ENCODE data around the gene OR2W3.

Gene OR2W3

DNA sequence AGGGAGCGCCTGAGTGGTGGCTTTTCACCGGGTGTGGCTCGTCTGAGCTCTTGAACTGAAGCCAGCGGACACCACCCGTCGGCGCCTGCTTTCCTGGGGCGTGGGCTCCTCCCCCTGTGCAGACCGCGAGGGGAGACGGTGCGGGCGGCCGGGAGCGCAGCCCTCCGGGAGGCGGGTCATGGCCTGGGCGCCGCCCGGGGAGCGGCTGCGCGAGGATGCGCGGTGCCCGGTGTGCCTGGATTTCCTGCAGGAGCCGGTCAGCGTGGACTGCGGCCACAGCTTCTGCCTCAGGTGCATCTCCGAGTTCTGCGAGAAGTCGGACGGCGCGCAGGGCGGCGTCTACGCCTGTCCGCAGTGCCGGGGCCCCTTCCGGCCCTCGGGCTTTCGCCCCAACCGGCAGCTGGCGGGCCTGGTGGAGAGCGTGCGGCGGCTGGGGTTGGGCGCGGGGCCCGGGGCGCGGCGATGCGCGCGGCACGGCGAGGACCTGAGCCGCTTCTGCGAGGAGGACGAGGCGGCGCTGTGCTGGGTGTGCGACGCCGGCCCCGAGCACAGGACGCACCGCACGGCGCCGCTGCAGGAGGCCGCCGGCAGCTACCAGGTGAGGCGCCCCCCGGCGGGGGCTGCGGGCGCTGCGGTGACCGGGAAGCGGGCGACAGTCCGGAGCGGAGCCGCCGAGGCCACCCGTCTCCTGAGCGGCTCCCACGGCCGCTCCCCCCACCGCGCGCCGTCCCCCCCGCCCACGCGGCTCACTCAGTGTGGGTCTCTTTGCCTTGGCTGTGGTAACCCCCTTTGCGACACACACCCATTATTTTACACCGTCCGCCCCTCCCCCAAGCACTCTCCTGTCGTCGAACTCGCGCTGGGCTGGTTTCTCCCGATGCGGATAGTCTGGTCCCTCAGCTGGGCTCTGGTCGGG lies 38.1 kb upstream of the OR2W3 start, which contains the start of gene TRIM58:
TSS of gene TRIM58 (plus strand) at position 119 of the 916 bp plus-strand sequence. CDS start at position 179, 60 bp downstream.
- Mint-ChIP-seq H3K27me3 (ENCODE audit: low read depth, poor library complexity) (peaks cover 54% of the 10 kb centered on the region), H3K27ac (no peak within 1 kb of the TSS), H3K9me3 (peaks cover 62% of the 10 kb centered on the region), H3K4me3 (peak within 1 kb of the TSS; percentile 78), H3K4me1 (no peaks in the 10 kb centered on the region), H3K36me3 (ENCODE audit: low read depth) (no peaks in the 10 kb centered on the region)
- TF ChIP-seq, protein P1, sequence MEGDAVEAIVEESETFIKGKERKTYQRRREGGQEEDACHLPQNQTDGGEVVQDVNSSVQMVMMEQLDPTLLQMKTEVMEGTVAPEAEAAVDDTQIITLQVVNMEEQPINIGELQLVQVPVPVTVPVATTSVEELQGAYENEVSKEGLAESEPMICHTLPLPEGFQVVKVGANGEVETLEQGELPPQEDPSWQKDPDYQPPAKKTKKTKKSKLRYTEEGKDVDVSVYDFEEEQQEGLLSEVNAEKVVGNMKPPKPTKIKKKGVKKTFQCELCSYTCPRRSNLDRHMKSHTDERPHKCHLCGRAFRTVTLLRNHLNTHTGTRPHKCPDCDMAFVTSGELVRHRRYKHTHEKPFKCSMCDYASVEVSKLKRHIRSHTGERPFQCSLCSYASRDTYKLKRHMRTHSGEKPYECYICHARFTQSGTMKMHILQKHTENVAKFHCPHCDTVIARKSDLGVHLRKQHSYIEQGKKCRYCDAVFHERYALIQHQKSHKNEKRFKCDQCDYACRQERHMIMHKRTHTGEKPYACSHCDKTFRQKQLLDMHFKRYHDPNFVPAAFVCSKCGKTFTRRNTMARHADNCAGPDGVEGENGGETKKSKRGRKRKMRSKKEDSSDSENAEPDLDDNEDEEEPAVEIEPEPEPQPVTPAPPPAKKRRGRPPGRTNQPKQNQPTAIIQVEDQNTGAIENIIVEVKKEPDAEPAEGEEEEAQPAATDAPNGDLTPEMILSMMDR (IDR thresholded peaks at IDR 0.05), result no peak
- peak; percentile 68 for DNase-seq

DNA sequence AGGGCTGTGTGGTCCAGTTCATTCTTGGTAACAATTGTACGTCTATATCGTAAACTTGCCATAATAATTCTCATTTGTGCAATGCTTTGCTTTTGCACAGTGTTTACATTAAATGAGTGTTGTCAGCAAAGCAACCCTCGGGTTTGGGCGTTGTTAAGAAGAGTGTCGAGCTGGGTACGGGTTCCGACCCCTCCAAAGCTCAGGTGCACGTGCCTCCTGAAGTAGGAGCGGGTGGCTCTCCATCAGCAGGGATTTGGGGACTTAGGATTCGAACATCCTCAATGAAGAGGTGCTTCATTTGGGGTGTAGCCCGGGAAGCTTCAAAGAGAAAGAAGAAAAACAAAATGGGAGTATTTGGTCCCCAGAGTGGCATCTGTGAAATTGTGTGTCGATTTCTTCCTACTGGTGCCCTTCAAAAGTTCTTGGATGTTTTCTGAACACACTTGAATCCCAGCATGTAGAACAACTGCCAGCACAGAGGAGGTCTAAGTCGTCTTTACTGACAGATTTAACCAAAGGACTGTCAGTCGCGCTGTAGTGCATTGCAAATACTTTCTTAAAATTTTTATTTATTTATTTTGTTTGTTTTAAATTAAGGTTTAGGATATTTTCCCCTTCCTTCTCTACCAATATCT lies 37.3 kb upstream of the OR2W3 start:
- peak overlapping the region; percentile 78 for H3K4me3 Mint-ChIP-seq
- H3K27ac Mint-ChIP-seq, result no peak overlapping the region
- H3K4me1 Mint-ChIP-seq, result no peaks in the 10 kb centered on the region
- TF ChIP-seq, protein P1 (IDR thresholded peaks at IDR 0.05), result no peak
- H3K9me3 Mint-ChIP-seq, result peaks cover 56% of the 10 kb centered on the region
- no peak for DNase-seq
- H3K27me3 Mint-ChIP-seq (ENCODE audit: low read depth, poor library complexity), result peaks cover 54% of the 10 kb centered on the region
- H3K36me3 Mint-ChIP-seq (ENCODE audit: low read depth), result no peaks in the 10 kb centered on the region

DNA sequence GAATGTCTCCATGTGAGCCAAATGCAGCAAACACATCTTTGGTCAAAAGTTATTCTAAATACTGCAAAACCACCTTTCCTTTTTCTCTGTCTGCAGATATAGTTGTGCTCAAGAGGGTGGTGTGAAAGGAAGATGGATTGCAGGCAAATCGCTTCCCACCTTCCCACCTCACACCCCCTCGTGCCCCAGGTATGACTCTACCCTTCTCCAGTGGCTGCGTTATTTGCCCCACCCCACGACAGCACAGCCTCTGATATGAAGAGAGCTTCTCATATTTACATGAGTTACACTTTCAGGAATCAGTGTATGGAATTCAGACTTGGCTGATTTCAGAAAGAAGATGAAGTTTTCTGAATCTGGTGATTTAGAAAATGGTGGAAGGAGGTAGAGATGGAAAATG lies 32.6 kb upstream of the OR2W3 start:
- TF ChIP-seq, protein P1 (IDR thresholded peaks at IDR 0.05), result no peak
- Mint-ChIP-seq H3K27ac (no peak overlapping the region), H3K9me3 (peaks cover 36% of the 10 kb centered on the region), H3K4me1 (no peaks in the 10 kb centered on the region), H3K36me3 (ENCODE audit: low read depth) (no peaks in the 10 kb centered on the region), H3K27me3 (ENCODE audit: low read depth, poor library complexity) (peaks cover 32% of the 10 kb centered on the region), H3K4me3 (no peak overlapping the region)
- DNase-seq, result no peak

DNA sequence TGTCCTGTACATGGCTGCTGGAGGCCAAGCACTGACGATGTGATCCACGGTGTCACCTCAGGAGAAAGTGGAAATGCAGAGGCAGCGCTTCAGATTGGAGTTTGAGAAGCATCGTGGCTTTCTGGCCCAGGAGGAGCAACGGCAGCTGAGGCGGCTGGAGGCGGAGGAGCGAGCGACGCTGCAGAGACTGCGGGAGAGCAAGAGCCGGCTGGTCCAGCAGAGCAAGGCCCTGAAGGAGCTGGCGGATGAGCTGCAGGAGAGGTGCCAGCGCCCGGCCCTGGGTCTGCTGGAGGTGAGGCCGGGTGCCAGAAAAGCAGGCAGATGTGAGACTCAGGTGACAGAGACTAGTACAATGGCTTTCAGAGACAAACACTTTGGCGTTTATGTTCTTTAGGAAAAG lies 30.7 kb upstream of the OR2W3 start:
- H3K4me1 Mint-ChIP-seq, result no peaks in the 10 kb centered on the region

DNA sequence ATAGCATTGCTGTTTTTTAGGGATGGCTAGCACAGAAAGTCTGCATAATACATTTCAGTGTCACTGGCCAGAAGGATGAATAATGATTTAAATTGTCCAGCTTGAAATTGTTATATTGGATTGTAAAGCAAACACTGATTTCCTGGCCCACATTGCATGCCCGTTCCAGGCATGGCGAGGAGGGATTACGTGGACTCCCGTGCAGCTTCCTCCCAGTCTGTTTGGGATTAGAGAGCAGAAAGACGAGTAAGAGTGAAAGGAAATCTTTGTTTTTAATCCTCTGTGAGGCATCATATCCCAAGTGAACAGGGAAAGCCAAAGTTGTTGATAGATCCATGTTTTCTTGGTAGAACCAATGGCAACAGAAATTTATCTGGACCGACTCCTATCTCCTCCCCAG lies 30.0 kb upstream of the OR2W3 start:
- H3K4me1 Mint-ChIP-seq, result no peaks in the 10 kb centered on the region
- H3K36me3 Mint-ChIP-seq (ENCODE audit: low read depth), result no peaks in the 10 kb centered on the region
- H3K9me3 Mint-ChIP-seq, result peaks cover 43% of the 10 kb centered on the region
- H3K27me3 Mint-ChIP-seq (ENCODE audit: low read depth, poor library complexity), result peaks cover 11% of the 10 kb centered on the region
- H3K27ac Mint-ChIP-seq, result no peak overlapping the region
- no peak overlapping the region for H3K4me3 Mint-ChIP-seq
- no peak for DNase-seq
- TF ChIP-seq, protein P1 (IDR thresholded peaks at IDR 0.05), result no peak

More for the DNA sequence above, 30.7 kb upstream of the OR2W3 start:
- peaks cover 17% of the 10 kb centered on the region for H3K27me3 Mint-ChIP-seq (ENCODE audit: low read depth, poor library complexity)
- no peak for DNase-seq
- no peaks in the 10 kb centered on the region for H3K36me3 Mint-ChIP-seq (ENCODE audit: low read depth)
- H3K27ac Mint-ChIP-seq, result no peak overlapping the region
- TF ChIP-seq, protein P1 (IDR thresholded peaks at IDR 0.05), result no peak
- H3K9me3 Mint-ChIP-seq, result peaks cover 42% of the 10 kb centered on the region
- H3K4me3 Mint-ChIP-seq, result no peak overlapping the region
